Bone marrow (tissue), 2 donors: ENCODE results near the gene TMEM116.

ENCODE experiments used
- DNase-seq, 2 donors: peaks; one replicate each; lab custom pipeline; 2025; lab: John Stamatoyannopoulos, UW

Gene TMEM116

GRCh38 chr12:111894556-111894955, 118.4 kb downstream of the TMEM116 start:
- DNase-seq, result no peak

- no peak for DNase-seq
Measured at GRCh38 chr12:111893287-111893686, 119.7 kb downstream of the TMEM116 start.

- no peak for DNase-seq
Measured at GRCh38 chr12:111887926-111888745, 124.8 kb downstream of the TMEM116 start.

GRCh38 chr12:111886662-111887545, 126.1 kb downstream of the TMEM116 start:
- no peak for DNase-seq

- DNase-seq, result no peak
Measured at GRCh38 chr12:111881716-111882115, 131.2 kb downstream of the TMEM116 start.
